ENCODE measurements around the gene LHPP.

The LHPP gene

GRCh38 chr10:124625831-124626238 is 164.2 kb downstream of the LHPP start:
- DNase-seq (ENCODE audit: low read depth), result no peak

- no peak for DNase-seq (ENCODE audit: low read depth)
Observed at GRCh38 chr10:124626759-124627380, 165.2 kb downstream of the LHPP start.

- no peak for DNase-seq (ENCODE audit: low read depth)
Observed at GRCh38 chr10:124627866-124628675, 166.4 kb downstream of the LHPP start.

GRCh38 chr10:124628676-124629021 is 167.0 kb downstream of the LHPP start:
- no peak for DNase-seq (ENCODE audit: low read depth)

GRCh38 chr10:124629415-124629814 is 167.8 kb downstream of the LHPP start:
- no peak for DNase-seq (ENCODE audit: low read depth)

- no peak for DNase-seq (ENCODE audit: low read depth)
Observed at GRCh38 chr10:124629842-124630241, 168.2 kb downstream of the LHPP start.

GRCh38 chr10:124630551-124630950 is 168.9 kb downstream of the LHPP start:
- no peak for DNase-seq (ENCODE audit: low read depth)

- no peak for DNase-seq (ENCODE audit: low read depth)
Observed at GRCh38 chr10:124632064-124632531, 170.5 kb downstream of the LHPP start.

- no peak for DNase-seq (ENCODE audit: low read depth)
Observed at GRCh38 chr10:124632566-124632965, 170.9 kb downstream of the LHPP start.

GRCh38 chr10:124636271-124636995 is 174.8 kb downstream of the LHPP start:
- DNase-seq (ENCODE audit: low read depth), result no peak

- DNase-seq (ENCODE audit: low read depth), result no peak
Observed at GRCh38 chr10:124637091-124637700, 175.6 kb downstream of the LHPP start.

- no peak for DNase-seq (ENCODE audit: low read depth)
Observed at GRCh38 chr10:124637746-124638145, 176.1 kb downstream of the LHPP start.

GRCh38 chr10:124639206-124639605 is 177.6 kb downstream of the LHPP start:
- DNase-seq (ENCODE audit: low read depth), result no peak

GRCh38 chr10:124639646-124640045 is 178.0 kb downstream of the LHPP start:
- no peak for DNase-seq (ENCODE audit: low read depth)

- DNase-seq (ENCODE audit: low read depth), result no peak
Observed at GRCh38 chr10:124640056-124640455, 178.4 kb downstream of the LHPP start.

- no peak for DNase-seq (ENCODE audit: low read depth)
Observed at GRCh38 chr10:124640538-124641231, 179.1 kb downstream of the LHPP start.

- DNase-seq (ENCODE audit: low read depth), result no peak
Observed at GRCh38 chr10:124641282-124642087, 179.9 kb downstream of the LHPP start.

GRCh38 chr10:124642088-124642710 is 180.6 kb downstream of the LHPP start:
- DNase-seq (ENCODE audit: low read depth), result no peak

- DNase-seq (ENCODE audit: low read depth), result no peak
Observed at GRCh38 chr10:124643330-124644009, 181.8 kb downstream of the LHPP start.

- no peak for DNase-seq (ENCODE audit: low read depth)
Observed at GRCh38 chr10:124644236-124644635, 182.6 kb downstream of the LHPP start.
